Measurements from ENCODE around the gene AP3B1. TPM values are rescaled to one million over a fixed set of nuclear protein-coding genes. Genes with fewer than 3 reads are reported as not detected.

Gene AP3B1
- total RNA-seq, 1 experiment from 2014 or later: 41.8 TPM

- no CpG with 5 or more reads among the region's 6 CpGs for WGBS (ENCODE audit: extremely low coverage, insufficient read length, low lambda C conversion rate)
- no peaks in the 10 kb centered on the region for H3K23me2 ChIP-seq (ENCODE audit: insufficient read length, low read depth, low read length, poor library complexity, severe bottlenecking)
- H2AK5ac ChIP-seq (ENCODE audit: insufficient read length, low read length): no peak overlapping the region
- H3K4me1 ChIP-seq (ENCODE audit: insufficient read depth, low read length): no peaks in the 10 kb centered on the region
- no peak overlapping the region for H2BK20ac ChIP-seq (ENCODE audit: low read depth, low read length, poor library complexity, severe bottlenecking)
- Mint-ChIP-seq H3K4me3 (no peak overlapping the region), H3K27me3 (ENCODE audit: low read depth) (peaks cover 24% of the 10 kb centered on the region), H3K36me3 (ENCODE audit: insufficient read depth in 1 of 3, low read depth in 3 of 3) (peaks cover 1 to 4% (median 2%) of the 10 kb centered on the region in 3 experiments; a peak in 4 of 7 replicates), H3K4me1 (peaks cover 4 to 23% of the 10 kb centered on the region in 2 experiments; a peak in 3 of 4 replicates), H3K27ac (no peak overlapping the region), H3K9me3 (no peaks in the 10 kb centered on the region)
- no peaks in the 10 kb centered on the region for H3K79me1 ChIP-seq (ENCODE audit: insufficient read depth, low read depth, low read length, poor library complexity, severe bottlenecking)
- no peaks in the 10 kb centered on the region for H3K9me3 ChIP-seq (ENCODE audit: control insufficient read depth, low read depth, low read length)
- H2BK12ac ChIP-seq (ENCODE audit: insufficient read length, low read depth, low read length): no peak overlapping the region
- H3K14ac ChIP-seq (ENCODE audit: insufficient read depth, low read length): no peak overlapping the region
- no peak overlapping the region for H4K5ac ChIP-seq (ENCODE audit: insufficient read length, low read depth, low read length)
- no peak overlapping the region for H2BK15ac ChIP-seq (ENCODE audit: low read depth, low read length)
- no peaks in the 10 kb centered on the region; the same call in 1 of the 2 replicates for H3K27me3 ChIP-seq (ENCODE audit: insufficient read depth, low read length)
- no peaks in the 10 kb centered on the region for H4K20me1 ChIP-seq (ENCODE audit: control insufficient read depth, insufficient read depth, insufficient read length)
- no peak for TF ChIP-seq CTCF (conservative IDR thresholded peaks at IDR 0.05)
- no peak overlapping the region for H4K91ac ChIP-seq (ENCODE audit: insufficient read length, low read depth, low read length)
- H2BK5ac ChIP-seq (ENCODE audit: insufficient read length, low read length): no peak overlapping the region
- H2AFZ ChIP-seq (ENCODE audit: low read length): no peak overlapping the region
- no peak overlapping the region for H3T11ph ChIP-seq (ENCODE audit: low read length)
- no peak overlapping the region for H3K56ac ChIP-seq (ENCODE audit: insufficient read length, low read depth, low read length)
- H3K23ac ChIP-seq (ENCODE audit: insufficient read length, low read depth, low read length): no peak overlapping the region
- no peak overlapping the region for H3K4ac ChIP-seq (ENCODE audit: low read depth, low read length)
- no peak overlapping the region for H3K27ac ChIP-seq (ENCODE audit: insufficient read length, low read depth, low read length)
- no peak overlapping the region for H4K8ac ChIP-seq (replicated peaks; ENCODE audit: insufficient read length, low read depth, low read length)
- no peak overlapping the region for H3K4me2 ChIP-seq (ENCODE audit: insufficient read depth, insufficient read length, low read length)
- no peak overlapping the region for H3K18ac ChIP-seq (ENCODE audit: insufficient read length, low read depth, low read length)
- H3K79me2 ChIP-seq (ENCODE audit: insufficient read depth, low read length): no peaks in the 10 kb centered on the region
- no peak overlapping the region for H3K9ac ChIP-seq (ENCODE audit: extremely low read depth, insufficient read length, low read length)
- no peak overlapping the region for H2BK120ac ChIP-seq (ENCODE audit: low read depth, low read length, poor library complexity, severe bottlenecking)
- DNase-seq: no peak
Measured at GRCh38 chr5:78000191-78000590, 294.3 kb downstream of the AP3B1 start.

Data from H9 (cell line).